SU-DHL-6 (cell line): Measurements from ENCODE around the gene NTRK3.

ENCODE experiments used
- H2AFZ ChIP-seq: fragments of 200-600 bp; sonication (generic); 2 replicates; pipeline ENCODE4 v1.6.1; 2014; ENCODE audit warnings: low read depth, mild to moderate bottlenecking, moderate library complexity, mixed read lengths, antibody characterized with exemption, low read length; ENCODE audit not compliant: severe bottlenecking
- H3F3A ChIP-seq: fragments of 200-600 bp; shearing (Covaris generic); 2 replicates; pipeline ENCODE4 v1.6.0; 2016; ENCODE audit warnings: antibody characterized with exemption, mild to moderate bottlenecking; ENCODE audit not compliant: insufficient read depth
- H3K27ac ChIP-seq: fragments of 200-600 bp; sonication (generic); 2 replicates; pipeline ENCODE4 v1.5.1; 2016; ENCODE audit warnings: low read depth, mild to moderate bottlenecking, low read length, moderate library complexity, mixed read lengths
- H3K27me3 ChIP-seq: fragments of 200-600 bp; sonication (generic), shearing (Covaris generic); 2 replicates; pipeline ENCODE4 v1.6.0; 2014; ENCODE audit warnings: mild to moderate bottlenecking, low read length
- H3K36me3 ChIP-seq: fragments of 200-600 bp; sonication (generic); 2 replicates; pipeline ENCODE4 v1.6.1; 2014; ENCODE audit warnings: mild to moderate bottlenecking, low read length, mixed read lengths
- H3K4me2 ChIP-seq: fragments of 300-600, 200-600 bp; shearing (Covaris generic), sonication (generic); 2 replicates; pipeline ENCODE4 v1.6.0; 2014; ENCODE audit warnings: low read length, low read depth, mild to moderate bottlenecking; ENCODE audit not compliant: poor library complexity, severe bottlenecking
- H3K4me3 ChIP-seq: fragments of 200-600 bp; sonication (generic); 2 replicates; pipeline ENCODE4 v1.5.1; 2014; ENCODE audit warnings: antibody characterized with exemption, low read length, mild to moderate bottlenecking, mixed read lengths; ENCODE audit not compliant: insufficient read depth, poor library complexity, severe bottlenecking
- H3K79me2 ChIP-seq: fragments of 200-600 bp; sonication (generic); 2 replicates; pipeline ENCODE4 v1.6.1; 2014; ENCODE audit warnings: mild to moderate bottlenecking, low read length, moderate library complexity; ENCODE audit not compliant: insufficient read depth
- H3K9ac ChIP-seq: fragments of 200-600 bp; sonication (generic); 2 replicates; pipeline ENCODE4 v1.7.0; 2014; ENCODE audit warnings: mild to moderate bottlenecking, low read length
- H3K9me2 ChIP-seq: fragments of 200-600 bp; sonication (generic); replicated peaks from 2 replicates; pipeline ENCODE4 v1.6.1; 2014; ENCODE audit warnings: low read length; ENCODE audit not compliant: insufficient read depth
- H3K9me3 ChIP-seq: fragments of 200-600 bp; sonication (generic); 2 replicates; pipeline ENCODE4 v1.6.1; 2014; ENCODE audit warnings: low read length, mixed read lengths; ENCODE audit not compliant: insufficient read depth
- H4K20me1 ChIP-seq: fragments of 200-600 bp; sonication (generic); 2 replicates; pipeline ENCODE4 v1.6.1; 2014; ENCODE audit warnings: low read depth, mild to moderate bottlenecking, antibody characterized with exemption, low read length, moderate library complexity, mixed read lengths
- EZH2phosphoT487 ChIP-seq: fragments of 200-600 bp; sonication (generic), shearing (Covaris generic); conservative IDR thresholded peaks from 2 replicates; pipeline ENCODE4 v1.6.1; 2018; ENCODE audit warnings: mild to moderate bottlenecking, antibody characterized with exemption, low read length, moderate library complexity, mixed read lengths
- TF ChIP-seq, protein P1 (sequence below): fragments of 200-600 bp; sonication (generic); IDR thresholded peaks from one replicate; pipeline ENCODE4 v1.5.1; 2017; ENCODE audit warnings: antibody characterized with exemption, mild to moderate bottlenecking, low read length, moderate library complexity; ENCODE audit not compliant: insufficient read depth, poor library complexity, severe bottlenecking

NTRK3 gene

DNA sequence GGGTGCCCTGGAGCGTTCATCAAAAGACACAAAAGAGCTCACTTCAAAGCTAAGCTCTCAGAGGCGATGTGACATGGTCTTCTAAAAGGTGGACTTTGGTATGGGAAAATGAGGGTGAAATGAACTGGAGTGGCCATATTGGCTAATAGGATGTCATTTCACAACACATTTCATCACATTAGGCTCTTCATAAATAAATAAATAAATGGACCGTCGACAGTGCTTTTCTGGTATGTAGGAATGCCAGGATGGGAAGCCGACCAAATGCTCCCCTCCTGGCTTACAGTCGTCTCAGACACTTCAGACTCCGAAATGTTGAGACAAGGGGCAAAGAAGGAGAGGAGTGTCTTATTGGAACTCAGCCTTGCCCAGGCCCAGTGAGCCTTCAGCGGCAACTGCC lies 383.0 kb downstream of the NTRK3 start:
- TF ChIP-seq, protein P1, sequence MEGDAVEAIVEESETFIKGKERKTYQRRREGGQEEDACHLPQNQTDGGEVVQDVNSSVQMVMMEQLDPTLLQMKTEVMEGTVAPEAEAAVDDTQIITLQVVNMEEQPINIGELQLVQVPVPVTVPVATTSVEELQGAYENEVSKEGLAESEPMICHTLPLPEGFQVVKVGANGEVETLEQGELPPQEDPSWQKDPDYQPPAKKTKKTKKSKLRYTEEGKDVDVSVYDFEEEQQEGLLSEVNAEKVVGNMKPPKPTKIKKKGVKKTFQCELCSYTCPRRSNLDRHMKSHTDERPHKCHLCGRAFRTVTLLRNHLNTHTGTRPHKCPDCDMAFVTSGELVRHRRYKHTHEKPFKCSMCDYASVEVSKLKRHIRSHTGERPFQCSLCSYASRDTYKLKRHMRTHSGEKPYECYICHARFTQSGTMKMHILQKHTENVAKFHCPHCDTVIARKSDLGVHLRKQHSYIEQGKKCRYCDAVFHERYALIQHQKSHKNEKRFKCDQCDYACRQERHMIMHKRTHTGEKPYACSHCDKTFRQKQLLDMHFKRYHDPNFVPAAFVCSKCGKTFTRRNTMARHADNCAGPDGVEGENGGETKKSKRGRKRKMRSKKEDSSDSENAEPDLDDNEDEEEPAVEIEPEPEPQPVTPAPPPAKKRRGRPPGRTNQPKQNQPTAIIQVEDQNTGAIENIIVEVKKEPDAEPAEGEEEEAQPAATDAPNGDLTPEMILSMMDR, result no peak
- TF ChIP-seq EZH2phosphoT487, result no peak
- H3K27me3 ChIP-seq, result no peaks in the 10 kb centered on the region
- H3K27ac ChIP-seq, result no peak overlapping the region
- no peaks in the 10 kb centered on the region for H3K9me2 ChIP-seq
- no peak overlapping the region for H3K4me2 ChIP-seq
- no peak overlapping the region for H3K4me3 ChIP-seq
- no peaks in the 10 kb centered on the region for H4K20me1 ChIP-seq
- H2AFZ ChIP-seq, result no peak overlapping the region
- no peaks in the 10 kb centered on the region for H3K9me3 ChIP-seq
- H3K36me3 ChIP-seq, result no peaks in the 10 kb centered on the region
- no peaks in the 10 kb centered on the region for H3K79me2 ChIP-seq
- no peaks in the 10 kb centered on the region for H3F3A ChIP-seq
- no peak overlapping the region for H3K9ac ChIP-seq

DNA sequence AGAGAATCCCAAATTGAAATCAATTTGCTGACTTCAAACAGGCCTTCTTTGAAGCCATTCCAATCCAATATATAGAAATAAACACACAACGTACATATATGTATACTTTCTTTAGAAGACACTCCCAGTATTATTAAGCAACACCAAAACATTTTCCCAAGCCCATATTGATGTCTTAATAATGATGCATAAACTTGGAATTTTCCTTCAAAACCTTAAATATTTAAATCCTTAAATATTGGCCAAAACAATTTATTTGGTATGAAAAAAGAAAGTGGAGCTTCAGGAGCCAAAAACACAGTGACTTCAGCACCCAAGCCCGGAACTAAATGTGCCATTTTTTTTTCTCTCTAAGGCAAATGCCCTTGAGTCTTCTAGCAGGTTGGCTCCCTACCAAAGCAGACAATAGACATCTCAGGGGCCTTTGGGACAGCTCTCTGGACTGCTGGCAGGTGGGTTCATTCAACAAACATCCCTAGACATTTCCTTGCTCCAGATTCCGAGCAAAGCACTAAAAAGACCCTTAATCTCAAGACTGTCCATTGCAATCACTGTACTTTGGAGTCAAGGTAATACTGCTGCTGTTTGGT lies 384.7 kb downstream of the NTRK3 start:
- H2AFZ ChIP-seq, result no peak overlapping the region

DNA sequence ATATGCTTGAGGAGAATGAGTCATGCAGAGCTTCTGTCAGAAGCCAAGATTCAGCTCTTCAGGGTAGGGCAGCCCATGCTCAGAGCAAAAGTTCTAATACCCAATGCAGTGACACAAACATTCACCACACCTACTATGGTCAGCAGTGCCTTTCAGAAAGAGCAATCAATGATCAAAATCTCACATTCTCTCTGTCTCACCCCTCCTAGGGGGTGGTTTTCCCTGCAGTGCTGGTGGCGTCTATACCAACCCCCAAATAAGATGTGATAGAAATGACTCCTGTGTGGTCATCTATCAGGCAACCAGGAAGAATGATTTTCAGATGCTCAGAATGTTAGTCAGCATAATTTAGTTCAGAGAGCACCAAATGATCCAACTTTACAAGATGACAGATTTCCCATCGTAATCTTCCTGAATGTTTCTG lies 385.3 kb downstream of the NTRK3 start:
- no peak overlapping the region for H3K4me3 ChIP-seq
- H3K4me2 ChIP-seq, result no peak overlapping the region
- no peaks in the 10 kb centered on the region for H3K79me2 ChIP-seq
- no peaks in the 10 kb centered on the region for H3F3A ChIP-seq
- H4K20me1 ChIP-seq, result no peaks in the 10 kb centered on the region
- TF ChIP-seq EZH2phosphoT487, result no peak
- TF ChIP-seq, protein P1, result no peak
- H2AFZ ChIP-seq, result no peak overlapping the region
- no peaks in the 10 kb centered on the region for H3K9me3 ChIP-seq
- no peaks in the 10 kb centered on the region for H3K27me3 ChIP-seq
- no peak overlapping the region for H3K27ac ChIP-seq
- no peaks in the 10 kb centered on the region for H3K36me3 ChIP-seq
- H3K9ac ChIP-seq, result no peak overlapping the region
- H3K9me2 ChIP-seq, result no peaks in the 10 kb centered on the region

More for the DNA sequence above, 384.7 kb downstream of the NTRK3 start:
- Histone ChIP-seq H3K79me2 (no peaks in the 10 kb centered on the region), H3K27me3 (no peaks in the 10 kb centered on the region), H3K27ac (no peak overlapping the region), H3K9me3 (no peaks in the 10 kb centered on the region), H3F3A (no peaks in the 10 kb centered on the region), H4K20me1 (no peaks in the 10 kb centered on the region), H3K4me3 (no peak overlapping the region), H3K4me2 (no peak overlapping the region), H3K9ac (no peak overlapping the region), H3K9me2 (no peaks in the 10 kb centered on the region), H3K36me3 (no peaks in the 10 kb centered on the region)
- TF ChIP-seq, protein P1, result no peak
- no peak for TF ChIP-seq EZH2phosphoT487
